GM13977 (cell line): ENCODE data around the gene APCDD1.

Experiments
- DNase-seq: peaks from one replicate; pipeline ENCODE4 v3.0.0; 2012; ENCODE audit warnings: low spot score
- CTCF ChIP-seq: IDR thresholded peaks from 2 replicates; pipeline ENCODE4 v1.5.1; 2012; ENCODE audit warnings: mild to moderate bottlenecking, control low read depth; ENCODE audit not compliant: insufficient read depth; ENCODE audit errors: extremely low read depth, missing control alignments
- in situ Hi-C: fragments of 300-500 bp; cut with MboI; formaldehyde crosslinking; loops from one replicate; pipeline ENCODE4 v1.12.0; 2022; ENCODE audit warnings: low sequenced_read_pairs, low pct_unique_long_range_greater_than_20kb, mixed read lengths, inconsistent platforms; ENCODE audit not compliant: unreplicated experiment

The APCDD1 gene

GRCh38 chr18:10454681-10455557 lies 484 bp downstream of the APCDD1 start:
- in situ Hi-C loops, result no loop called here
- no peak for TF ChIP-seq CTCF
- DNase-seq, result peak; percentile 57

- TF ChIP-seq CTCF, result no peak
- no peak for DNase-seq
- in situ Hi-C loops, result no loop called here
Measured at GRCh38 chr18:10455726-10456453, 1.5 kb downstream of the APCDD1 start.

- TF ChIP-seq CTCF, result no peak
- no peak for DNase-seq
- in situ Hi-C loops, result no loop called here
Measured at GRCh38 chr18:10456718-10457117, 2.3 kb downstream of the APCDD1 start.

- in situ Hi-C loops, result no loop called here
- DNase-seq, result no peak
- no peak for TF ChIP-seq CTCF
Measured at GRCh38 chr18:10457128-10457527, 2.7 kb downstream of the APCDD1 start.

- in situ Hi-C loops, result no loop called here
- TF ChIP-seq CTCF, result no peak
- DNase-seq, result no peak
Measured at GRCh38 chr18:10457767-10458166, 3.3 kb downstream of the APCDD1 start.

GRCh38 chr18:10458691-10459090 lies 4.3 kb downstream of the APCDD1 start:
- in situ Hi-C loops, result no loop called here
- TF ChIP-seq CTCF, result no peak
- DNase-seq, result no peak
